OCI-LY1 (cell line): ENCODE data around the gene MYO1D.
A peak's percentile ranks its signal among the peaks of the same experiment; 100 is the strongest.

ENCODE experiments used
- H2AFZ ChIP-seq: fragments of 200-600 bp; sonication (generic), shearing (Covaris generic); 2 replicates; pipeline ENCODE4 v1.6.0; 2014; ENCODE audit warnings: antibody characterized with exemption, mild to moderate bottlenecking, low read length
- H3F3A ChIP-seq: fragments of 200-600 bp; sonication (generic), shearing (Covaris generic); 2 replicates; pipeline ENCODE4 v1.6.0; 2014; ENCODE audit warnings: mild to moderate bottlenecking, antibody characterized with exemption, low read length, moderate library complexity; ENCODE audit not compliant: insufficient read depth
- H3K27ac ChIP-seq: fragments of 200-600 bp; sonication (generic); 2 replicates; pipeline ENCODE4 v1.5.1; 2014; ENCODE audit warnings: low read length, mixed run types, mild to moderate bottlenecking, low read depth; ENCODE audit not compliant: poor library complexity, severe bottlenecking
- H3K27me3 ChIP-seq: fragments of 200-600 bp; sonication (generic); 2 replicates; pipeline ENCODE4 v1.6.0; 2014; ENCODE audit warnings: antibody characterized with exemption, mild to moderate bottlenecking, low read length, moderate library complexity; ENCODE audit not compliant: insufficient read depth
- H3K36me3 ChIP-seq: fragments of 200-600 bp; sonication (generic); 2 replicates; pipeline ENCODE4 v1.6.1; 2014; ENCODE audit warnings: mild to moderate bottlenecking, antibody characterized with exemption, low read length, moderate library complexity, mixed read lengths; ENCODE audit not compliant: insufficient read depth
- H3K4me1 ChIP-seq: fragments of 200-600 bp; sonication (generic); 2 replicates; pipeline ENCODE4 v1.5.1; 2014; ENCODE audit warnings: mild to moderate bottlenecking, low read length, moderate library complexity; ENCODE audit not compliant: insufficient read depth, severe bottlenecking
- H3K4me2 ChIP-seq: fragments of 200-600 bp; sonication (generic), shearing (Covaris generic); 2 replicates; pipeline ENCODE4 v1.6.1; 2014; ENCODE audit warnings: low read length
- H3K4me3 ChIP-seq: fragments of 200-600 bp; sonication (generic); 2 replicates; pipeline ENCODE4 v1.5.1; 2014; ENCODE audit warnings: low read length, low read depth, mild to moderate bottlenecking, mixed read lengths; ENCODE audit not compliant: poor library complexity, severe bottlenecking
- H3K79me2 ChIP-seq: fragments of 200-600 bp; shearing (Covaris generic); 2 replicates; pipeline ENCODE4 v1.6.1; 2016; ENCODE audit warnings: mixed run types, low read length, mixed read lengths; ENCODE audit not compliant: insufficient read depth
- H3K9ac ChIP-seq: fragments of 200-600 bp; sonication (generic), shearing (Covaris generic); 2 replicates; pipeline ENCODE4 v1.6.1; 2014; ENCODE audit warnings: mild to moderate bottlenecking, low read length, mixed read lengths
- H3K9me2 ChIP-seq: fragments of 200-600 bp; sonication (generic), shearing (Covaris generic); 2 replicates; pipeline ENCODE4 v1.6.1; 2014; ENCODE audit warnings: low read depth, mild to moderate bottlenecking, low read length, mixed read lengths
- H3K9me3 ChIP-seq: fragments of 200-600 bp; shearing (Covaris generic); 2 replicates; pipeline ENCODE4 v1.6.1; 2014; ENCODE audit warnings: low read length, mixed read lengths
- H4K20me1 ChIP-seq: fragments of 200-600 bp; sonication (generic), shearing (Covaris generic); 2 replicates; pipeline ENCODE4 v1.6.0; 2016; ENCODE audit warnings: mild to moderate bottlenecking, low read length; ENCODE audit not compliant: insufficient read depth
- CTCF ChIP-seq: fragments of 200-600 bp; sonication (generic), shearing (Covaris generic); IDR thresholded peaks from 2 replicates; pipeline ENCODE4 v1.5.1; 2017; ENCODE audit warnings: mild to moderate bottlenecking, antibody characterized with exemption, low read length, moderate library complexity, mixed read lengths
- EZH2 ChIP-seq: fragments of 200-600 bp; sonication (generic), shearing (Covaris generic); IDR thresholded peaks from 2 replicates; pipeline ENCODE4 v1.8.0; 2017; ENCODE audit warnings: borderline replicate concordance, mixed run types, mild to moderate bottlenecking, antibody characterized with exemption, low read length, moderate library complexity, mixed read lengths

The MYO1D gene

GRCh38 chr17:32523827-32524552, 352.9 kb downstream of the MYO1D start:
- H3K4me2 ChIP-seq, result peak overlapping the region; percentile 48; the same call in 1 of the 2 replicates
- no peaks in the 10 kb centered on the region for H3F3A ChIP-seq
- H3K9ac ChIP-seq, result no peak overlapping the region
- H3K9me2 ChIP-seq, result no peaks in the 10 kb centered on the region
- H2AFZ ChIP-seq, result no peak overlapping the region
- H3K4me3 ChIP-seq, result no peak overlapping the region
- no peak overlapping the region for H3K27ac ChIP-seq
- no peaks in the 10 kb centered on the region for H4K20me1 ChIP-seq
- peaks cover 5% of the 10 kb centered on the region; the same call in 1 of the 2 replicates for H3K27me3 ChIP-seq
- H3K4me1 ChIP-seq, result peaks cover 21% of the 10 kb centered on the region
- H3K36me3 ChIP-seq, result no peaks in the 10 kb centered on the region
- no peaks in the 10 kb centered on the region for H3K79me2 ChIP-seq
- H3K9me3 ChIP-seq, result no peaks in the 10 kb centered on the region
- TF ChIP-seq CTCF (no peak), EZH2 (no peak)

GRCh38 chr17:32523017-32523680, 353.8 kb downstream of the MYO1D start:
- peak overlapping the region; percentile 48 for H3K4me2 ChIP-seq
- H3K27me3 ChIP-seq, result peaks cover 5% of the 10 kb centered on the region; the same call in 1 of the 2 replicates
- H3K36me3 ChIP-seq, result no peaks in the 10 kb centered on the region
- TF ChIP-seq EZH2, result no peak
- TF ChIP-seq CTCF, result no peak
- H3K4me1 ChIP-seq, result peaks cover 25% of the 10 kb centered on the region
- no peaks in the 10 kb centered on the region for H3K79me2 ChIP-seq
- no peak overlapping the region for H2AFZ ChIP-seq
- H3K9ac ChIP-seq, result no peak overlapping the region
- H3K4me3 ChIP-seq, result no peak overlapping the region
- H4K20me1 ChIP-seq, result no peaks in the 10 kb centered on the region
- no peaks in the 10 kb centered on the region for H3K9me3 ChIP-seq
- no peak overlapping the region for H3K27ac ChIP-seq
- H3K9me2 ChIP-seq, result no peaks in the 10 kb centered on the region
- H3F3A ChIP-seq, result no peaks in the 10 kb centered on the region

GRCh38 chr17:32520737-32521404, 356.1 kb downstream of the MYO1D start:
- H3K79me2 ChIP-seq, result no peaks in the 10 kb centered on the region
- no peaks in the 10 kb centered on the region for H3F3A ChIP-seq
- no peaks in the 10 kb centered on the region for H3K36me3 ChIP-seq
- no peak overlapping the region for H3K27ac ChIP-seq
- H3K4me3 ChIP-seq, result no peak overlapping the region
- no peak overlapping the region for H3K9ac ChIP-seq
- no peak overlapping the region for H2AFZ ChIP-seq
- H3K4me1 ChIP-seq, result peaks cover 25% of the 10 kb centered on the region
- TF ChIP-seq EZH2, result no peak
- TF ChIP-seq CTCF, result no peak
- H4K20me1 ChIP-seq, result no peaks in the 10 kb centered on the region
- H3K9me3 ChIP-seq, result no peaks in the 10 kb centered on the region
- H3K9me2 ChIP-seq, result no peaks in the 10 kb centered on the region
- peaks cover 5% of the 10 kb centered on the region; the same call in 1 of the 2 replicates for H3K27me3 ChIP-seq
- H3K4me2 ChIP-seq, result no peak overlapping the region
